ENCODE measurements around the gene ZNF521. TPM values are rescaled to one million over a fixed set of nuclear protein-coding genes. Genes with fewer than 3 reads are reported as not detected.

ZNF521 gene
- total and polyA plus RNA-seq, 9 donors = 24.3 to 51.3 (median 44.1) TPM

DNA sequence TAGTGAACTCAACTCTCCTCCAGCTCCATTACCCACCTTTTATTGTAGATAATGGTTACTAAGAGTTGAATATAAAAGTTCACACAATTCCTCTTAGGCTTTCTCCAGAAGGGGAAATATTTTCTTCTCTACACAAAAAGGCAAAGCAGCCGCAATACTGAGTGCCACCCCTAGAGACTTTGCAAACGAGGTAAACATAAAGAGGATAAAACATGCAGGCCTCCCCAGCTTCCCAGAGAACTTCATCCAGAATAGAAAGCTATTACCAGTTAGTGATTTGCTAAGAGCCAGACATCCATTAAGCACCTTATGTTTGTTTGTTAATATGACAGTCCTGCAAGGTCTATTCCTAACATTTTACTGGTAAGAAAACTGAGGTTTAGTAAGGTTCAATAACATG lies 17.4 kb downstream of the ZNF521 start:
- no peak for TF ChIP-seq EP300 (IDR thresholded peaks at IDR 0.05)
- TF ChIP-seq, protein P1, sequence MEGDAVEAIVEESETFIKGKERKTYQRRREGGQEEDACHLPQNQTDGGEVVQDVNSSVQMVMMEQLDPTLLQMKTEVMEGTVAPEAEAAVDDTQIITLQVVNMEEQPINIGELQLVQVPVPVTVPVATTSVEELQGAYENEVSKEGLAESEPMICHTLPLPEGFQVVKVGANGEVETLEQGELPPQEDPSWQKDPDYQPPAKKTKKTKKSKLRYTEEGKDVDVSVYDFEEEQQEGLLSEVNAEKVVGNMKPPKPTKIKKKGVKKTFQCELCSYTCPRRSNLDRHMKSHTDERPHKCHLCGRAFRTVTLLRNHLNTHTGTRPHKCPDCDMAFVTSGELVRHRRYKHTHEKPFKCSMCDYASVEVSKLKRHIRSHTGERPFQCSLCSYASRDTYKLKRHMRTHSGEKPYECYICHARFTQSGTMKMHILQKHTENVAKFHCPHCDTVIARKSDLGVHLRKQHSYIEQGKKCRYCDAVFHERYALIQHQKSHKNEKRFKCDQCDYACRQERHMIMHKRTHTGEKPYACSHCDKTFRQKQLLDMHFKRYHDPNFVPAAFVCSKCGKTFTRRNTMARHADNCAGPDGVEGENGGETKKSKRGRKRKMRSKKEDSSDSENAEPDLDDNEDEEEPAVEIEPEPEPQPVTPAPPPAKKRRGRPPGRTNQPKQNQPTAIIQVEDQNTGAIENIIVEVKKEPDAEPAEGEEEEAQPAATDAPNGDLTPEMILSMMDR (IDR thresholded peaks at IDR 0.05) = no peak
- no peak for TF ChIP-seq POLR2A (IDR thresholded peaks at IDR 0.05)
- no peak for DNase-seq
- Histone ChIP-seq H3K27me3 (no peaks in the 10 kb centered on the region), H3K36me3 (no peaks in the 10 kb centered on the region), H3K9me3 (no peaks in the 10 kb centered on the region), H3K4me3 (no peak overlapping the region), H3K27ac (no peak overlapping the region), H3K4me1 (ENCODE audit: insufficient read depth) (peaks cover 1% of the 10 kb centered on the region)
- WGBS, 3 donors = 89 to 96% (median 94%) methylated on average over 2 of the region's 2 CpGs
- intact Hi-C loops (cut with DNase I) = loop anchor here in 1 of 4 donors (10.0 kb wide), 1 partner anchor 50 kb away; no protein-coding TSS in a partner anchor

DNA sequence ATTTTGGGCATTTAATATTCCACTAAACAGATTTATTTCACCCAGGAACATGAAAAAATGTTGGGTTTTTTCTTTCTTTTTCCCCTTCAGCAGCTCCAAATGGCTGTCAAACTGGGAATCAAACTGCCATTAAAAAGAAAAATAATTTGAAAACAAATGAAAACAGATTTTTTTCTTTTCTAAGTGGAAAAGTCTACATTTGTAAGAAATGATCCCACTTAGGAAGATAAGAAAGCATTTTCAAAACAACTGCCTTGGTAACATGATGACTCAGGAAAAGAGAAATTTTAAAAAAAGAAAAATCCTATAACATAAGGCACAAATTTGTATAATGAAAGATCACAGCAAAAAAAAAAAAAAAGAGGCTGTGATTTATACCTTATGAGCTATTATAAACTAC lies 20.0 kb downstream of the ZNF521 start:
- Histone ChIP-seq H3K9me3 (no peaks in the 10 kb centered on the region), H3K36me3 (no peaks in the 10 kb centered on the region), H3K4me1 (ENCODE audit: insufficient read depth) (peaks cover 3% of the 10 kb centered on the region), H3K27me3 (no peaks in the 10 kb centered on the region), H3K4me3 (no peak overlapping the region), H3K27ac (peak overlapping the region in 1 of 2 donors; percentile 24)
- DNase-seq = no peak
- intact Hi-C loops (cut with DNase I) = loop anchor here in 1 of 4 donors (10.0 kb wide), 1 partner anchor 47 kb away; no protein-coding TSS in a partner anchor
- TF ChIP-seq, protein P1 (IDR thresholded peaks at IDR 0.05) = no peak
- TF ChIP-seq POLR2A (IDR thresholded peaks at IDR 0.05) (no peak), EP300 (IDR thresholded peaks at IDR 0.05) (no peak)

DNA sequence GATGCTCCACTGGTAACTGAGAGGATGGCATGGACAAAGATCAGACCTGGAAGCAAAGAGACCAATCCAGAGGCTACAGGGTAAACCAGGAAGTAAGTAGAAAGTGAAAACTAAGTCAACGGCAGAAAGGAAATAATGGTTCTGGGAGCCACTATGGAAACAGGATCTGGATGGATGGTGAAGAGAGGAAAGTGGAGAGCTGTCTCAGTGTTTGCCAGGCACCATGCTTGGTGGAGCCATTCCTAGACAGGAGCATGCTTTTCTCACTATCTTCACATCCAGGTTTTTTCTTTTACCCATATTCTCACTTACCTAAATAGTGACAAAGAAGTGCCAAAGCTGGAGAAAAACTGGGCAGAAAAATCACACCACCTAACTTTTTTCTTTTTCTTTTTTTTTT lies 22.2 kb downstream of the ZNF521 start:
- Histone ChIP-seq H3K27me3 (no peaks in the 10 kb centered on the region), H3K27ac (no peak overlapping the region), H3K4me3 (no peak overlapping the region), H3K9me3 (no peaks in the 10 kb centered on the region), H3K36me3 (no peaks in the 10 kb centered on the region), H3K4me1 (ENCODE audit: insufficient read depth) (peaks cover 7% of the 10 kb centered on the region)
- no peak for TF ChIP-seq POLR2A (IDR thresholded peaks at IDR 0.05)
- TF ChIP-seq EP300 (IDR thresholded peaks at IDR 0.05) = no peak
- TF ChIP-seq, protein P1 (IDR thresholded peaks at IDR 0.05) = no peak
- no peak for DNase-seq
- 42 to 70% (median 61%) methylated on average over 1 of the region's 1 CpG for WGBS, 3 donors
- intact Hi-C loops (cut with DNase I) = loop anchor here in 1 of 4 donors (10.0 kb wide), 1 partner anchor 45 kb away; no protein-coding TSS in a partner anchor

DNA sequence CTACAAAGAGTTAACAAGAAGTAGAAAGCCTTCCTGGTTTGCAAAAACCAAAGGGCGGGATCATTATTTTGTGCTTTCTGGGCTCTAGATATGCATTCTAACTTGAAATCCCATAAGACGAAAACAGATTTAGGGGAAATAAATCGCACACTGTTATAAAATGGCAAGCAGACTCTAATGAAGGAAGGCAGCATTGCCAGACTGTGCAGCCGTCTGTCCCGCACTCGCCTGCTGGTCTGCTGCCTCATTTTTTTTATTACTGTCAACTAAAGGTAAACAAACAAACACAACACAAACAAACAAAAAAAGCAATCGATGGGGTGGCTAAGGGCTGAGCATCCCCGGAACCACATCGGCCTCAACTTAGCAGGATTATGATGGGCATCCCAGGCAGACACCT lies 24.4 kb downstream of the ZNF521 start:
- Histone ChIP-seq H3K27ac (peak overlapping the region in 1 of 2 donors; percentile 47), H3K36me3 (no peaks in the 10 kb centered on the region), H3K4me3 (no peak overlapping the region), H3K4me1 (ENCODE audit: insufficient read depth) (peaks cover 11% of the 10 kb centered on the region), H3K27me3 (no peaks in the 10 kb centered on the region), H3K9me3 (no peaks in the 10 kb centered on the region)
- TF ChIP-seq EP300 (IDR thresholded peaks at IDR 0.05) (no peak), POLR2A (IDR thresholded peaks at IDR 0.05) (no peak)
- TF ChIP-seq, protein P1 (IDR thresholded peaks at IDR 0.05) = no peak
- 8 to 15% (median 11%) methylated on average over 9 of the region's 9 CpGs for WGBS, 3 donors
- DNase-seq = peak in 1 of 5 donors; percentile 13
- intact Hi-C loops (cut with DNase I) = no loop called here
